Muscle layer of duodenum (tissue), 2 donors: ENCODE results near the gene TMEM178B.

Source experiments
- H3K27ac ChIP-seq: one replicate; pipeline ENCODE4 v1.7.0; 2013; ENCODE audit warnings: mild to moderate bottlenecking, low read length
- H3K27me3 ChIP-seq: one replicate; pipeline ENCODE4 v1.7.0; 2013; ENCODE audit warnings: low read depth, mild to moderate bottlenecking, control low read depth, low read length
- H3K36me3 ChIP-seq, 2 donors: one replicate each; pipeline ENCODE4 v1.7.0; 2013; ENCODE audit warnings: low read length in 2 of 2, control low read depth in 1 of 2, mild to moderate bottlenecking in 1 of 2; ENCODE audit not compliant: insufficient read depth in 2 of 2, control insufficient read depth in 1 of 2
- H3K4me1 ChIP-seq, 2 donors: one replicate each; pipeline ENCODE4 v1.7.0; 2013; ENCODE audit warnings: low read length in 2 of 2, mild to moderate bottlenecking in 2 of 2, control low read depth in 1 of 2, moderate library complexity in 1 of 2; ENCODE audit not compliant: insufficient read depth in 2 of 2, control insufficient read depth in 1 of 2
- H3K4me3 ChIP-seq, 2 donors: one replicate each; pipeline ENCODE4 v1.7.0; 2013; ENCODE audit warnings: low read length in 2 of 2, low read depth in 1 of 2, mild to moderate bottlenecking in 1 of 2
- H3K9me3 ChIP-seq, 2 donors: one replicate each; pipeline ENCODE4 v1.7.0; 2013; ENCODE audit warnings: low read length in 2 of 2, control low read depth in 1 of 2, mild to moderate bottlenecking in 1 of 2; ENCODE audit not compliant: control insufficient read depth in 1 of 2
- donor health status: healthy.

The TMEM178B gene

DNA sequence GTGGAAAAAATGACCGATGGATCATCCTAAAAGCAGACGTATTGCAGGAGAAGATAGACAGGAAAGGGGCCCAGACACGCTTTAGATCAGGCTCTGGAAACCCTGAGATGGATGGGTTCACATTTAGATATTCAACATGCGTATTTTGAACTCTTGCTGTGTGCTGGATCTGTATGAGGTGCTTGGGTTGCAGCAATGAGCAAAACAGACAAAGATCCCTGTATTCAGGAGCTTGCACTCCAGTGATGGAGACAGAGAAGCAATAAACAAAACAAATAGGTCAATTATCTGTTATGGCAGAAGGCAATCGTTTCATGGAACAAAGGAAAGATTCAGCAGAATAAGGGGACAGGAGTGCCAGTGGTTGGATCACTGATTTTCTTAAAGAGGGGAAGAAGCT, 275.5 kb downstream of the TMEM178B start:
- no peak overlapping the region for H3K4me3 ChIP-seq
- H3K36me3 ChIP-seq, result no peaks in the 10 kb centered on the region
- H3K4me1 ChIP-seq, result no peaks in the 10 kb centered on the region
- H3K27ac ChIP-seq, result no peak overlapping the region
- no peaks in the 10 kb centered on the region for H3K27me3 ChIP-seq
- no peaks in the 10 kb centered on the region for H3K9me3 ChIP-seq

DNA sequence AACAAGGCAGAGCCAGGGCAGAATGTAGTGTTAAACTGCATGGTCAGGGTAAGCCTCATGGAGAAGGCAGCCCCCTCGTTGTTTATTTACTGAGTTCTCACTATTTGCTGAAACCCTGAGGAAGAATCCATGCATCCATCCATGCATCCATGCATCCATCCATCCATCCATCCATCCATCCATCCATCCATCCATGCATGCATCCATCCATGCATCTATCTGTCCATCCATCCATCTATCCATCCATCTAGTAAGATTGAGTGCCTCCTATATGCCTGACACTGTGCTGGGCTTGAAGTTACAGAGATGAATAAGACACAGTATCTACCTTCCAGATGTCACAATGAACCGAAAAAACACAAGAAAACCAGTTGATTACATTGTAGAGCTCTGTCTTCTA, 275.9 kb downstream of the TMEM178B start:
- Histone ChIP-seq H3K27me3 (no peaks in the 10 kb centered on the region), H3K27ac (no peak overlapping the region), H3K36me3 (no peaks in the 10 kb centered on the region), H3K9me3 (no peaks in the 10 kb centered on the region), H3K4me1 (no peaks in the 10 kb centered on the region), H3K4me3 (no peak overlapping the region)

DNA sequence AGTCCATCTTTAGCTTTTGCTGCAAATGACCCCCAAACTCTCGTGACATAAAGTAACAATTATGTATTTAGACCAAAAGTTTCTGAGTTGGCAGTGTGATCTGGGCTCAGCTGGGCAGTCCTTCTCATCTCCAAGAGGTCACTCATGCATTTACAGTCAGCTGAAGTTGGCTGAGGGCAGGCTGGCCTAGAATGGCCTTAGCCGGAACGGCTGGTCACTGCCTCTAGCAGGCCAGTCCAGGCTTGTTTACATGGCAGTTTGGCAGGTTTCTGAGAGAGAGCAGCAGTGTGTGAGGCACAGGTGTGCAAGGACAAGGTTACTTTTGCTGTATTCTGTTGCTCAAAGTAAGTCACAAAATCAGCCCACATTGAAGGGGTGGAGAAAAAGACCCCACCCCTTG, 277.3 kb downstream of the TMEM178B start:
- no peaks in the 10 kb centered on the region for H3K9me3 ChIP-seq
- H3K27ac ChIP-seq, result no peak overlapping the region
- H3K36me3 ChIP-seq, result no peaks in the 10 kb centered on the region
- H3K27me3 ChIP-seq, result no peaks in the 10 kb centered on the region
- no peak overlapping the region for H3K4me3 ChIP-seq
- no peaks in the 10 kb centered on the region for H3K4me1 ChIP-seq

DNA sequence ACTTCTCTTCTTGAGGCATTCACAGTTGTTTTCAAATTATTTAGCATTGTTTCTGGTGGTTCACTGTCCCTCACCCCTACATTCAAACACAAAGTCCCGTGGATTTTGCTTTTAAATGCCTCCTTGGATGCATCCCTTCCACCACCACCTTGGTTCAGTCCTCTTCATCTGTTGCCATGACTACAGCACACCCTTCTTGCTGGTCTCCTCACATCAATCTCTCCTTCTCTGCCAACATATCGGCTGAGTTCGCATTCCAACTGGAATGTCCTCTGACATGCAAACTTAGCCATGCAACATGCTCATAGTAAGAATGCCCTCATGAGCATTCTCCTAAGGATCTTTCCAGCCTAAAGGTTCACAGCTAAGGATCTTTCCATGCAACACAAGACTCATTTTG, 279.1 kb downstream of the TMEM178B start:
- H3K36me3 ChIP-seq, result no peaks in the 10 kb centered on the region
- no peak overlapping the region for H3K4me3 ChIP-seq
- no peaks in the 10 kb centered on the region for H3K4me1 ChIP-seq
- no peak overlapping the region for H3K27ac ChIP-seq
- no peaks in the 10 kb centered on the region for H3K9me3 ChIP-seq
- H3K27me3 ChIP-seq, result no peaks in the 10 kb centered on the region

DNA sequence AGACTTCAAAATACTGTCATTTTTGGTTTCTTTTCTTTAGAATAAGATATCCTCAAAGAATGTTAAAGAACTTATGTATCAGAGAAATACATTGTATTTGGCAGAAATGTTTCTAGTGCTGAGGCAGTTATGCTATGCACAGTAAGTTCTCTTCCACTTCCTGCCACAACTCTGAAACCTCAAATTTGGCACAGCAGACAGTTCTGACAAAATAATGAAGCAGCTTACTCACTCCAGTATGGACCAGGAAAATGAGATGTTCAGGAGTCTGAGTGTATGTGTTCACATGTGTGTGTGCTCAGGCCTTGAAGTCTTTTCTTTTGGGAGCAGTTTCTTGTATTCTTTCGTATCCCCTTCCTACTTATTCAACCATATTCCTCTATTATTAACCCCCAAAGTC, 280.4 kb downstream of the TMEM178B start:
- no peaks in the 10 kb centered on the region for H3K9me3 ChIP-seq
- no peak overlapping the region for H3K27ac ChIP-seq
- H3K4me3 ChIP-seq, result no peak overlapping the region
- no peaks in the 10 kb centered on the region for H3K36me3 ChIP-seq
- H3K4me1 ChIP-seq, result no peaks in the 10 kb centered on the region
- no peaks in the 10 kb centered on the region for H3K27me3 ChIP-seq

DNA sequence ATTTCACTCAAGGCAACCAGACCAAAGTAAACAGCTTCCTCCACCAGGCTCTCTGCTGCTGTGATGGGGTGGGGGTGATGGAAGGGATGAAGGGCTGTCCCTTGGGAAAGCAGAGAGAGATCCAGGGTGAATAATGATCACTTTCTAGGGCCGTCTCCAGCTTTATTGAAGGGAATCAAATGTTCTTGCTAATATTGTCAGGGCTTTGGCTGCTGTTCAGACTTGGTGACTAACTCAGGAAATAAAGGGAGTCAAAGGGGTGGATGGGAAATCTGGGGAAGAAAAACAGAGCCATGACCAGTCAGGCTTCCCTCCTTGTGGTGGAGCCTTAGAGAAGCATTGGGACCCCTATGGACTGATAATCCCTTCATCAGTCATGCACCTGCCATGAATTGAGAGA, 281.2 kb downstream of the TMEM178B start:
- H3K27ac ChIP-seq, result no peak overlapping the region
- H3K36me3 ChIP-seq, result no peaks in the 10 kb centered on the region
- no peaks in the 10 kb centered on the region for H3K4me1 ChIP-seq
- no peak overlapping the region for H3K4me3 ChIP-seq
- H3K9me3 ChIP-seq, result no peaks in the 10 kb centered on the region
- no peaks in the 10 kb centered on the region for H3K27me3 ChIP-seq

DNA sequence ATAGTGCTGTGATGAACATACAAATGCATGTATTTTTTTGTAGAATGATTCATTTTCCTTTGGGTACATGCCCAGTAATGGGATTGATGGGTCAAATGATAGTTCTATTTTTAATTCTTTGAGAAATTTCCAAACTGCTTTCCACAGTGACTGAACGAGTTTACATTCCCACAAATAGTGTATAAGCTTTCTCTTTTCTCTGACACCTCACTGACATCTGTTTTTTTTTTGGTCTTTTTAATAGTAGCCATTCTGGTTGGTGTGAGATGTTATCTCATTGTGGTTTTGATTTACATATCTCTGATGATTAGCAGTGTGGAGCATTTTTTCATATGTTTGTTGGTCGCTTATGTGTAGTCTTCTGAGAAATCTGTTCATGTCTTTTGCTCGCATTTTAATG, 282.3 kb downstream of the TMEM178B start:
- Histone ChIP-seq H3K36me3 (no peaks in the 10 kb centered on the region), H3K4me3 (no peak overlapping the region), H3K27me3 (no peaks in the 10 kb centered on the region), H3K27ac (no peak overlapping the region), H3K4me1 (no peaks in the 10 kb centered on the region), H3K9me3 (no peaks in the 10 kb centered on the region)

DNA sequence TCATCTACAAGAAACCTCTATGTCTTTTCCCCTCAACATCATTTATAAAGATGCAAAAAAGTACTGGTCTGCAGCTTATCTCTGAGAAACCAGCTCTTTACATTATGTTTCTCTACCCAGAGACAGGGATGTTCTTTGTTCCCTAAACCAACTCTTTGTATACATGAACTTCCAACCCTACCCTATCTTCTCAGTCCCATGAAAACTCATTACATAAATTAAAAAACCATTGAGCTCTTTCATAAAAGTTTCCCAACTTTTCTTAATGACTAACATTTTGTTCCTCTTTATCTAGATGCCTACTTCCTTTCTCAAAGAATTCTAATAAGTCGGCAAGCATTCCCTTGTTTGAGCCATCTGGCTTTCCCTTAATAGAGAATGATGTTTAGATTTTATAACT, 284.5 kb downstream of the TMEM178B start:
- Histone ChIP-seq H3K4me3 (no peak overlapping the region), H3K36me3 (no peaks in the 10 kb centered on the region), H3K27me3 (no peaks in the 10 kb centered on the region), H3K9me3 (no peaks in the 10 kb centered on the region), H3K4me1 (no peaks in the 10 kb centered on the region), H3K27ac (no peak overlapping the region)

DNA sequence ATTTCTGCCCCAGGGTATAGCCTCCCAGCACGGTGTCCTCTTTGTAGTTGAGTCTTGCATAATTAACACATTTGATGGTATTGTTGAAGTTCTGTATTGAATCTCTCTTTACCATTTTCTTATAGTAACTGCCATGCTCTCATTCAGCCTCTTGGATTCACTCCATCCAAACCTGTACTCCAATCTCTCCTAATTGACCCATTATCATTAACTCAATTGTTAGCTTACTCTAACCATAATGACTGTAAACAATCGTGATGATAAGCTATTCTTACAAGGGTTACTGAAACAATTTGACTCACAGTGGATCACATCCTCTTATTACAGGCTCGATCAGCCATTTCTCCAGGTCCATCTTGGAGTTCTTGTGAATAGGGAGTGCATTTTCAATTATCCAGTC, 285.4 kb downstream of the TMEM178B start:
- Histone ChIP-seq H3K27me3 (no peaks in the 10 kb centered on the region), H3K9me3 (no peaks in the 10 kb centered on the region), H3K4me1 (no peaks in the 10 kb centered on the region), H3K4me3 (no peak overlapping the region), H3K27ac (no peak overlapping the region), H3K36me3 (no peaks in the 10 kb centered on the region)

DNA sequence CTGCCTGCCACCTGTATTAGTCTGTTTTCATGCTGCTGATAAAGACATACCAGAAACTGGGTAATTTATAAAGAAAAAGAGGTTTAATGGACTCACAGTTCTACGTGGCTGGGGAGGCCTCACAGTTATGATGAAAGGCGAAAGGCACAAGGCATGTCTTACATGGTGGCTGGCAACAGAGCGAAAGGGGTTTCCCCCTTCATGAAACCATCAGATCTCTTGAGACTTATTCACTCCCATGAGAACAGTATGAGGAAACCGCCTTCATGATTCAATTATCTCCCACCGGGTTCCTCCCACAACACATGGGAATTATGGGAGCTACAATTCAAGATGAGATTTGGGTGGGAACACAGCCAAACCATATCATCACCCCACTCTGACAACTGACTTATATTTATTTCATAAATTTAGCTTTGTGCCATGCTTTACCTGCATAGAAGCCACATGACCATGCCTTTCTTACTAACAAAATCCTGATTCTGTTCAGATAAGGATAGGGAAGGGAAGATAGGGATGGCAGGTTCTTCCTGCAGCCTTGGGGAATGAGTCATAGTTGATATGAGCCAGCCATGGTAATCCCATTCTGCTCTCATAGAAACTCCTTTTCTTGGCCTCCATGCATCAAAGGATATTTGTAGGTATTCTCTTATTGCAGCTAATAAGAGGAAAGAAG, 286.0 kb downstream of the TMEM178B start:
- H3K4me1 ChIP-seq, result no peaks in the 10 kb centered on the region
- H3K27ac ChIP-seq, result no peak overlapping the region
- no peaks in the 10 kb centered on the region for H3K27me3 ChIP-seq
- no peak overlapping the region for H3K4me3 ChIP-seq
- H3K36me3 ChIP-seq, result no peaks in the 10 kb centered on the region
- H3K9me3 ChIP-seq, result no peaks in the 10 kb centered on the region

DNA sequence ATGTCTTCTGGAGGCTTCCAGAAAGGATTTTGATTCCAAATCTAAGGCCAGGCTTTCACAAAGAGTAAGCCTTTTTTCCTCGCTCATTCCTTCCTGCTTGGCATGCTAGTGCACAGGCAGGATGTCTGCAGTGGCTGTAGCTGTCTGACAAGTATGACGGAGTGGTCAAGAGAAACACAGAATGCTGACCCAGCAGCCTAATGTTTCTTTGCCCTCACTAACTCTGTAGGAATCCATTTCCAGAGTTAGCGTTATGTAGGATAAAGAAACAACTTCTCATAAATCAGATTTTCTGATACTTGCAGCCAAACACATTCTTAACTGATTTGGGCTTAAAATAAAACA, 286.5 kb downstream of the TMEM178B start:
- Histone ChIP-seq H3K4me3 (no peak overlapping the region), H3K27me3 (no peaks in the 10 kb centered on the region), H3K27ac (no peak overlapping the region), H3K4me1 (no peaks in the 10 kb centered on the region), H3K36me3 (no peaks in the 10 kb centered on the region), H3K9me3 (no peaks in the 10 kb centered on the region)

DNA sequence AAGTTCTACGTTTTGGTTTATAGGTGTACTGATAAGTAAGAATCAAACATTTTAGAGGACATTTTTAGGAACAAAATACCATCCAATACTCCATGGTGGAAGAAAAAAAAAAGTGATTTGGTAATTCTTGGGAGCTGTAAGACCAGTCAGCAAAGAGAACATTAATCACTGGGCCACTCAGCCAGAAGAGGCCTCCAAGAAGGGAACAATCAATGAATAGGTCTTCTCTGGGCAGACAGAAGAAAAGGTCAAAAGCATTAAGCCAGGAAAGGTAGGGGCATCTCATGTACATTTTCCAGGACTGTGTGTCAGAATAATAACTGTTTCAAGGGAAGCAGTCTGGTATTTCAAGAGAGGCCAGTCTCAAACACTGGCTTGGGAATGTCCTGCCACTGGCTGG, 286.9 kb downstream of the TMEM178B start:
- Histone ChIP-seq H3K9me3 (no peaks in the 10 kb centered on the region), H3K27ac (no peak overlapping the region), H3K4me1 (peaks cover 0 to under 1% of the 10 kb centered on the region in 2 donors), H3K27me3 (no peaks in the 10 kb centered on the region), H3K4me3 (no peak overlapping the region), H3K36me3 (no peaks in the 10 kb centered on the region)
